Stimulated activated CD4-positive, alpha-beta T cell treated with anti-CD3 and anti-CD28 coated beads, TNF-alpha, amount 100 ng/mL, for 24 hours (primary cell): Measurements from ENCODE around the gene CARD14.

ENCODE experiments used
- DNase-seq, 3 experiments: peaks; one replicate each; pipeline ENCODE4 v3.0.0-alpha.2; 2020; ENCODE audit warnings: low read depth in 3 of 3

Gene CARD14

GRCh38 chr17:80210348-80211108, 40.7 kb downstream of the CARD14 start:
- DNase-seq, result no peak

GRCh38 chr17:80212109-80212508, 42.3 kb downstream of the CARD14 start:
- no peak for DNase-seq

- no peak for DNase-seq
These were observed 42.7 kb downstream of the CARD14 start for GRCh38 chr17:80212511-80212910.

- no peak for DNase-seq
These were observed 43.3 kb downstream of the CARD14 start for GRCh38 chr17:80212962-80213642.

- DNase-seq, result no peak
These were observed 43.8 kb downstream of the CARD14 start for GRCh38 chr17:80213643-80213975.

- no peak for DNase-seq
These were observed 44.4 kb downstream of the CARD14 start for GRCh38 chr17:80214012-80214877.

GRCh38 chr17:80214878-80215210, 45.0 kb downstream of the CARD14 start:
- DNase-seq, result no peak

- DNase-seq, result no peak
These were observed 46.9 kb downstream of the CARD14 start for GRCh38 chr17:80216473-80217456.

GRCh38 chr17:80217703-80218362, 48.0 kb downstream of the CARD14 start:
- DNase-seq, result no peak

GRCh38 chr17:80218391-80218790, 48.6 kb downstream of the CARD14 start:
- no peak for DNase-seq

- peak; percentile 82 to 93 (median 84) for DNase-seq
These were observed 49.4 kb downstream of the CARD14 start for GRCh38 chr17:80219013-80219762.

- DNase-seq, result no peak
These were observed 49.9 kb downstream of the CARD14 start for GRCh38 chr17:80219763-80220053.

GRCh38 chr17:80220054-80220735, 50.4 kb downstream of the CARD14 start, which contains the start of the genes SGSH and SLC26A11:
Gene SGSH (minus strand): TSS chr17:80220333. CDS start chr17:80220313, 20 bp downstream.
Gene SLC26A11 (plus strand): TSS chr17:80220427. CDS start chr17:80221561, 1,134 bp downstream.
- peak; percentile 42 to 74 (median 51) for DNase-seq

GRCh38 chr17:80220736-80221215, 50.9 kb downstream of the CARD14 start:
- DNase-seq, result peak in 1 of 3 experiments; percentile 13

- DNase-seq, result no peak
These were observed 51.7 kb downstream of the CARD14 start for GRCh38 chr17:80221351-80222105.

GRCh38 chr17:80222376-80223141, 52.7 kb downstream of the CARD14 start:
- DNase-seq, result no peak

- no peak for DNase-seq
These were observed 53.4 kb downstream of the CARD14 start for GRCh38 chr17:80223142-80223815.
